WTC11 (cell line): Measurements from ENCODE around the gene MAPRE2. TPM values are rescaled to one million over a fixed set of nuclear protein-coding genes. Genes with fewer than 3 reads are reported as not detected.

ENCODE experiments used
- ATAC-seq: fragments of 200-7000 bp; cut with Tn5 transposase; 2 replicates; pipeline ENCODE4 v1.10.0; 2021; ENCODE audit warnings: mild to moderate bottlenecking, moderate library complexity
- CTCF ChIA-PET: fragments of 300-600 bp; sonication (Branson Sonifier 250); formaldehyde crosslinking; loops from one replicate; lab custom pipeline; 2021; ENCODE audit warnings: antibody characterized with exemption; lab: Charles Lee
- POLR2A ChIA-PET: fragments of 350-600 bp; sonication (Branson Sonifier 250); formaldehyde crosslinking; loops from one replicate; lab custom pipeline; 2021; ENCODE audit warnings: antibody characterized with exemption; lab: Charles Lee
- DNase-seq: peaks from one replicate; pipeline ENCODE4 v3.0.0; 2021; ENCODE audit warnings: low spot score
- H3K27ac Mint-ChIP-seq: 2 replicates; pipeline ENCODE4 v1.8.0; 2021; ENCODE audit warnings: mixed read lengths
- H3K27me3 Mint-ChIP-seq: 2 replicates; pipeline ENCODE4 v1.8.0; 2021; ENCODE audit warnings: low read depth, mild to moderate bottlenecking, moderate library complexity, mixed read lengths
- H3K36me3 Mint-ChIP-seq: 2 replicates; pipeline ENCODE4 v1.8.0; 2021; ENCODE audit warnings: mixed read lengths
- H3K4me1 Mint-ChIP-seq: 2 replicates; pipeline ENCODE4 v1.8.0; 2022; ENCODE audit warnings: mixed read lengths
- H3K4me3 Mint-ChIP-seq: 2 replicates; pipeline ENCODE4 v1.8.0; 2021; ENCODE audit warnings: mild to moderate bottlenecking, moderate library complexity, mixed read lengths
- H3K9me3 Mint-ChIP-seq: 2 replicates; pipeline ENCODE4 v1.8.0; 2021; ENCODE audit warnings: mixed read lengths
- AFF4 ChIP-seq: sonication (generic); formaldehyde crosslinking; IDR thresholded peaks from 2 replicates; pipeline ENCODE4 v1.8.1; 2023; ENCODE audit warnings: mild to moderate bottlenecking, missing genetic modification reagents, borderline replicate concordance
- ATF6 ChIP-seq: sonication (generic); formaldehyde crosslinking; IDR thresholded peaks from 2 replicates; pipeline ENCODE4 v1.8.1; 2023; ENCODE audit warnings: mild to moderate bottlenecking, missing genetic modification reagents
- CREB1 ChIP-seq: sonication (generic); formaldehyde crosslinking; IDR thresholded peaks from 2 replicates; pipeline ENCODE4 v1.8.0; 2023; ENCODE audit warnings: mild to moderate bottlenecking, missing genetic modification reagents
- FOXJ3 ChIP-seq: sonication (generic); formaldehyde crosslinking; IDR thresholded peaks from 2 replicates; pipeline ENCODE4 v1.9.0; 2021; ENCODE audit warnings: missing genetic modification reagents, mild to moderate bottlenecking, borderline replicate concordance
- FOXK1 ChIP-seq: sonication (generic); formaldehyde crosslinking; IDR thresholded peaks from 2 replicates; pipeline ENCODE4 v1.8.0; 2022; ENCODE audit warnings: mild to moderate bottlenecking, moderate library complexity, missing genetic modification reagents
- FOXP4 ChIP-seq: sonication (generic); formaldehyde crosslinking; IDR thresholded peaks from 2 replicates; pipeline ENCODE4 v1.8.0; 2022; ENCODE audit warnings: mild to moderate bottlenecking, missing genetic modification reagents
- IRF2 ChIP-seq: sonication (generic); formaldehyde crosslinking; IDR thresholded peaks from 2 replicates; pipeline ENCODE4 v1.8.0; 2022; ENCODE audit warnings: low read depth, missing genetic modification reagents, borderline replicate concordance
- MLX ChIP-seq: sonication (generic); formaldehyde crosslinking; IDR thresholded peaks from 2 replicates; pipeline ENCODE4 v1.8.1; 2023; ENCODE audit warnings: mild to moderate bottlenecking, missing genetic modification reagents, moderate library complexity
- NFYB ChIP-seq: sonication (generic); formaldehyde crosslinking; conservative IDR thresholded peaks from 2 replicates; pipeline ENCODE4 v1.8.0; 2022; ENCODE audit warnings: low read depth, missing genetic modification reagents
- PRDM15 ChIP-seq: sonication (generic); formaldehyde crosslinking; IDR thresholded peaks from 2 replicates; pipeline ENCODE4 v1.8.0; 2022; ENCODE audit warnings: missing genetic modification reagents
- SOX15 ChIP-seq: fragments of 250-450 bp; sonication (Bioruptor Pico); IDR thresholded peaks from 2 replicates; pipeline ENCODE4 v1.9.0; 2021; ENCODE audit warnings: mild to moderate bottlenecking
- TEAD1 ChIP-seq: sonication (generic); formaldehyde crosslinking; IDR thresholded peaks from 2 replicates; pipeline ENCODE4 v1.8.0; 2022; ENCODE audit warnings: mild to moderate bottlenecking, missing genetic modification reagents
- TEAD4 ChIP-seq: sonication (generic); formaldehyde crosslinking; IDR thresholded peaks from 2 replicates; pipeline ENCODE4 v1.8.0; 2022; ENCODE audit warnings: mild to moderate bottlenecking, missing genetic modification reagents
- ZNF232 ChIP-seq: sonication (generic); formaldehyde crosslinking; IDR thresholded peaks from 2 replicates; pipeline ENCODE4 v1.8.0; 2022; ENCODE audit warnings: mild to moderate bottlenecking, missing genetic modification reagents
- ZNF263 ChIP-seq: sonication (generic); formaldehyde crosslinking; IDR thresholded peaks from 2 replicates; pipeline ENCODE4 v1.8.1; 2022; ENCODE audit warnings: low read depth, mild to moderate bottlenecking, moderate library complexity, missing genetic modification reagents
- ZNF512 ChIP-seq: sonication (generic); formaldehyde crosslinking; IDR thresholded peaks from 2 replicates; pipeline ENCODE4 v1.8.1; 2022; ENCODE audit warnings: missing genetic modification reagents, borderline replicate concordance
- total RNA-seq: library from RNA; stranded (reverse); gene quantifications from 3 replicates; pipeline ENCODE4 v1.2.3, GENCODE V29; 2021

Gene MAPRE2
- total RNA-seq, 1 experiment from 2014 or later, result 20.4 TPM

GRCh38 chr18:34998661-34999060 is 42.6 kb upstream of the MAPRE2 start (continued):
- TF ChIP-seq NFYB (CRISPR knock-in tag) (no peak), IRF2 (no peak), FOXJ3 (no peak), PRDM15 (no peak), FOXK1 (CRISPR knock-in tag) (no peak), ATF6 (CRISPR knock-in tag) (no peak), MLX (CRISPR knock-in tag) (no peak), TEAD1 (CRISPR knock-in tag) (no peak), ZNF512 (CRISPR knock-in tag) (no peak), ZNF263 (no peak), FOXP4 (CRISPR knock-in tag) (no peak)

- no peak for DNase-seq
- TF ChIP-seq AFF4 (CRISPR knock-in tag), result no peak
- TF ChIP-seq CREB1 (CRISPR knock-in tag), result no peak
- TF ChIP-seq MLX (CRISPR knock-in tag), result no peak
- TF ChIP-seq TEAD4 (CRISPR knock-in tag), result no peak
- no peak for TF ChIP-seq SOX15 (CRISPR knock-in tag)
- no peak for TF ChIP-seq ZNF232 (CRISPR knock-in tag)
- Mint-ChIP-seq H3K27ac (no peak overlapping the region), H3K4me1 (peaks cover 23% of the 10 kb centered on the region), H3K36me3 (peaks cover 15% of the 10 kb centered on the region), H3K27me3 (0 out of 2 replicates have a peak, but pooled peaks cover 3% of the 10 kb centered on the region), H3K4me3 (no peak overlapping the region), H3K9me3 (peaks cover 16% of the 10 kb centered on the region)
- ChIA-PET POLR2A (no interaction called here), CTCF (interaction anchor here (0.9 to 1.4 kb wide), 5 partner anchors 57 to 387 kb away, joined by 3 to 7 read pairs (median 4); no protein-coding TSS in a partner anchor)
- peak; percentile 72 for ATAC-seq
Measured at GRCh38 chr18:34999756-35000289, 41.4 kb upstream of the MAPRE2 start.
